HepG2 (cell line): ENCODE results near the gene CAPN12. TPM values are rescaled to one million over a fixed set of nuclear protein-coding genes. Genes with fewer than 3 reads are reported as not detected.

Experiments
- ATAC-seq: fragments of 200-7000 bp; cut with Tn5 transposase; 3 replicates; pipeline ENCODE4 v1.9.1; 2020; ENCODE audit warnings: mild to moderate bottlenecking, moderate library complexity
- BruUV-seq: library from RNA; stranded (reverse); fragments of 400-500 nt; replicated peaks from 2 replicates; lab custom pipeline; 2021; lab: Mats Ljungman, UMichigan
- CTCF ChIA-PET: fragments of 300-600 bp; formaldehyde crosslinking; extraction: SDS; loops from one replicate; lab custom pipeline; 2021; ENCODE audit warnings: low total read pairs, inconsistent platforms, low intra/inter-chr PET ratio; lab: Yijun Ruan, JAX
- POLR2A ChIA-PET: fragments of 350-600 bp; sonication (Branson Sonifier 250); formaldehyde crosslinking; loops from one replicate; lab custom pipeline; 2020; ENCODE audit warnings: antibody characterized with exemption, inconsistent platforms; lab: Yijun Ruan, JAX
- DNase-seq: peaks from one replicate; pipeline ENCODE4 v3.0.0-alpha.2; 2015; ENCODE audit warnings: low spot score
- FAIRE-seq: peaks from 3 replicates; lab custom pipeline; 2011; peaks lifted over from hg19 to GRCh38; lab: Jason Lieb, UNC
- H2AFZ ChIP-seq: one replicate; pipeline ENCODE4 v1.6.1; 2011; ENCODE audit warnings: low read length, inconsistent platforms
- H3K27ac ChIP-seq: fragments of 300-600 bp; 3 replicates; pipeline ENCODE4 v1.8.0; 2011; ENCODE audit warnings: mixed run types, mild to moderate bottlenecking, mixed read lengths, low read length, inconsistent platforms; ENCODE audit not compliant: insufficient read depth; ENCODE audit errors: extremely low read length
- H3K27me3 ChIP-seq, 2 experiments: fragments of 200-600 bp in 1 of 2; 2 replicates in 1 of 2; 3 replicates in 1 of 2; pipeline versions ENCODE4 v1.6.0 to v1.8.0; 2011; ENCODE audit warnings: low read length in 2 of 2, mild to moderate bottlenecking in 2 of 2, moderate library complexity in 2 of 2, inconsistent platforms in 1 of 2; ENCODE audit not compliant: insufficient read depth in 2 of 2, control insufficient read depth in 1 of 2
- H3K36me3 ChIP-seq, 2 experiments: fragments of 200-600 bp in 1 of 2; replicated peaks in 1 of 2; 2 replicates in 1 of 2; 3 replicates in 1 of 2; pipeline versions ENCODE4 v1.5.1 to v1.8.0; 2011; ENCODE audit warnings: low read length in 2 of 2, inconsistent platforms in 1 of 2; ENCODE audit not compliant: insufficient read depth in 2 of 2, control insufficient read depth in 1 of 2
- H3K4me1 ChIP-seq: 2 replicates; pipeline ENCODE4 v1.5.1; 2012; ENCODE audit warnings: low read length, inconsistent platforms; ENCODE audit not compliant: insufficient read depth
- H3K4me2 ChIP-seq: 2 replicates; pipeline ENCODE4 v1.6.0; 2011; ENCODE audit warnings: low read depth, low read length, inconsistent platforms
- H3K4me3 ChIP-seq, 3 experiments: fragments of 200-600 bp in 1 of 3; sonication (generic), shearing (Covaris generic) in 1 of 3; replicated peaks in 1 of 3; 2 replicates each; pipeline ENCODE4 v1.5.1; 2011 to 2016; ENCODE audit warnings: low read length in 3 of 3, inconsistent platforms in 2 of 3, low read depth in 2 of 3, mild to moderate bottlenecking in 2 of 3, control low read depth in 1 of 3, mixed read lengths in 1 of 3; ENCODE audit not compliant: insufficient read depth in 1 of 3
- H3K79me2 ChIP-seq: one replicate; pipeline ENCODE4 v1.6.1; 2011; ENCODE audit warnings: low read length, inconsistent platforms; ENCODE audit not compliant: insufficient read depth
- H3K9ac ChIP-seq: 2 replicates; pipeline ENCODE4 v1.6.0; 2011; ENCODE audit warnings: mild to moderate bottlenecking, low read depth, low read length, inconsistent platforms; ENCODE audit not compliant: insufficient read depth
- H3K9me3 ChIP-seq: 2 replicates; pipeline ENCODE4 v1.5.1; 2012; ENCODE audit warnings: mild to moderate bottlenecking, low read length
- H4K20me1 ChIP-seq: 2 replicates; pipeline ENCODE4 v1.6.0; 2011; ENCODE audit warnings: inconsistent platforms, mild to moderate bottlenecking, low read length, moderate library complexity; ENCODE audit not compliant: insufficient read depth
- AGO1 ChIP-seq: fragments of 200-400 bp; formaldehyde crosslinking; IDR thresholded peaks from 2 replicates; pipeline ENCODE4 v1.6.1; 2017; ENCODE audit warnings: mild to moderate bottlenecking, low read depth, low read length, moderate library complexity; ENCODE audit not compliant: poor library complexity, severe bottlenecking
- AGO2 ChIP-seq: fragments of 200-400 bp; formaldehyde crosslinking; optimal IDR thresholded peaks from 2 replicates; pipeline ENCODE3; 2017; ENCODE audit warnings: mild to moderate bottlenecking, low read depth, low read length, moderate library complexity
- DDIT3 ChIP-seq: sonication (generic); formaldehyde crosslinking; IDR thresholded peaks from 2 replicates; pipeline ENCODE4 v1.4.0; 2020; ENCODE audit warnings: mild to moderate bottlenecking, missing genetic modification reagents
- RBM22 ChIP-seq: fragments of 200-400 bp; formaldehyde crosslinking; optimal IDR thresholded peaks from 2 replicates; pipeline ENCODE3; 2017; ENCODE audit warnings: mild to moderate bottlenecking, low read length, moderate library complexity
- RXRA ChIP-seq: sonication (generic); formaldehyde crosslinking; IDR thresholded peaks from 2 replicates; pipeline ENCODE4 v1.5.1; 2020; ENCODE audit warnings: missing genetic modification reagents
- ZBTB33 ChIP-seq: sonication (generic); formaldehyde crosslinking; IDR thresholded peaks from 2 replicates; pipeline ENCODE4 v1.4.0; 2020; ENCODE audit warnings: missing genetic modification reagents
- WGBS: methylation state at CpG from one replicate; pipeline ENCODE4 v1.1.6; 2017; ENCODE audit warnings: low lambda C conversion rate; 5-methylcytosine and 5-hydroxymethylcytosine counted together
- in situ Hi-C: cut with HindIII; loops from 2 replicates; pipeline ENCODE4 v1.10.0; 2017; ENCODE audit warnings: low pct_unique_long_range_greater_than_20kb; ENCODE audit not compliant: extremely low pct_ligation_motif_present
- intact Hi-C: fragments of 100-400 bp; cut with micrococcal nuclease; formaldehyde crosslinking; loops from one replicate; pipeline ENCODE4 v1.10.0; 2022; ENCODE audit not compliant: unreplicated experiment
- polyA plus RNA-seq, 8 experiments: library from polyadenylated mRNA; depleted of rRNA in 3 of 8; stranded (reverse) in 7 of 8; unstranded in 1 of 8; fragments of >200 nt; fragmentation: Illumina TruSeq in 4 of 8; extraction: Trizol in 4 of 8; gene quantifications; 2 replicates each; pipeline versions ENCODE4 v1.2.1 to v1.2.3, GENCODE V29; 2011 to 2016; ENCODE audit warnings: low read depth in 4 of 8, missing spikeins in 1 of 8, mixed read lengths in 1 of 8; ENCODE audit not compliant: insufficient read depth in 1 of 8
- total RNA-seq, 5 experiments: library from RNA; depleted of rRNA; stranded (reverse); fragments of >200 nt; fragmentation: Illumina TruSeq; extraction: Trizol; gene quantifications; 2 replicates each; pipeline ENCODE4 v1.2.3, GENCODE V29; 2016; ENCODE audit warnings: low read depth in 1 of 5
- TF ChIP-seq, protein P1 (sequence below): sonication (generic); formaldehyde crosslinking; conservative IDR thresholded peaks from 2 replicates; pipeline ENCODE4 v1.4.0; 2020; ENCODE audit warnings: missing genetic modification reagents

CAPN12 gene
- total and polyA plus RNA-seq, 2 of the 13 experiments (the other 11 are each of a cell fraction or from before 2014, with no cell fraction given): 1.6 to 13.6 TPM

- no peak for TF ChIP-seq DDIT3
- TF ChIP-seq AGO1: peak; percentile 5
- TF ChIP-seq AGO2: peak; percentile 81
- TF ChIP-seq RBM22: peak; percentile 40
- TF ChIP-seq, protein P1, sequence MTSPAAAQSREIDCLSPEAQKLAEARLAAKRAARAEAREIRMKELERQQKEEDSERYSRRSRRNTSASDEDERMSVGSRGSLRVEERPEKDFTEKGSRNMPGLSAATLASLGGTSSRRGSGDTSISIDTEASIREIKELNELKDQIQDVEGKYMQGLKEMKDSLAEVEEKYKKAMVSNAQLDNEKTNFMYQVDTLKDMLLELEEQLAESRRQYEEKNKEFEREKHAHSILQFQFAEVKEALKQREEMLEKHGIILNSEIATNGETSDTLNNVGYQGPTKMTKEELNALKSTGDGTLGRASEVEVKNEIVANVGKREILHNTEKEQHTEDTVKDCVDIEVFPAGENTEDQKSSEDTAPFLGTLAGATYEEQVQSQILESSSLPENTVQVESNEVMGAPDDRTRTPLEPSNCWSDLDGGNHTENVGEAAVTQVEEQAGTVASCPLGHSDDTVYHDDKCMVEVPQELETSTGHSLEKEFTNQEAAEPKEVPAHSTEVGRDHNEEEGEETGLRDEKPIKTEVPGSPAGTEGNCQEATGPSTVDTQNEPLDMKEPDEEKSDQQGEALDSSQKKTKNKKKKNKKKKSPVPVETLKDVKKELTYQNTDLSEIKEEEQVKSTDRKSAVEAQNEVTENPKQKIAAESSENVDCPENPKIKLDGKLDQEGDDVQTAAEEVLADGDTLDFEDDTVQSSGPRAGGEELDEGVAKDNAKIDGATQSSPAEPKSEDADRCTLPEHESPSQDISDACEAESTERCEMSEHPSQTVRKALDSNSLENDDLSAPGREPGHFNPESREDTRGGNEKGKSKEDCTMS (CRISPR knock-in tag): no peak
- peak; percentile 9; the same call in 1 of the 2 replicates for TF ChIP-seq RXRA (CRISPR knock-in tag)
- TF ChIP-seq ZBTB33 (CRISPR knock-in tag): peak; percentile 89
- TF ChIP-seq, all 625 proteins: peak for 5
- Histone ChIP-seq H3K79me2 (no peaks in the 10 kb centered on the region), H3K27me3 (no peaks in the 10 kb centered on the region), H3K9ac (no peak overlapping the region), H3K4me3 (no peak overlapping the region), H3K36me3 (peaks cover 63 to 89% of the 10 kb centered on the region in 2 experiments), H2AFZ (no peak overlapping the region), H3K9me3 (no peaks in the 10 kb centered on the region), H3K4me1 (no peaks in the 10 kb centered on the region), H3K27ac (no peak overlapping the region), H3K4me2 (no peak overlapping the region), H4K20me1 (no peaks in the 10 kb centered on the region)
- WGBS: 100% methylated on average over 9 of the region's 19 CpGs
- BruUV-seq: no TSS peak
- no peak for ATAC-seq
- FAIRE-seq: no peak
- CTCF ChIA-PET: no interaction called here
- no peak for DNase-seq
- in situ Hi-C loops (no loop called here), intact Hi-C loops (no loop called here)
- POLR2A ChIA-PET: no interaction called here
These were observed 31.0 kb downstream of the CAPN12 start for GRCh38 chr19:38713227-38713649.
